Neuronal stem cell (in vitro differentiated cells): ENCODE results near the gene FBXO41.

ENCODE experiments used
- DNase-seq: peaks from one replicate; pipeline ENCODE4 v3.0.0-alpha.2; 2013; ENCODE audit warnings: low spot score
- H2AFZ ChIP-seq: one replicate; pipeline ENCODE4 v1.6.1; 2013; ENCODE audit warnings: mild to moderate bottlenecking, low read length, inconsistent platforms
- H2AK5ac ChIP-seq: 2 replicates; pipeline ENCODE4 v1.6.1; 2013; ENCODE audit warnings: low read depth, mild to moderate bottlenecking, inconsistent platforms, low read length, moderate library complexity, mixed read lengths
- H2BK120ac ChIP-seq: 2 replicates; pipeline ENCODE4 v1.6.1; 2013; ENCODE audit warnings: low read depth, mild to moderate bottlenecking, inconsistent platforms, low read length, moderate library complexity, mixed read lengths
- H2BK12ac ChIP-seq: one replicate; pipeline ENCODE4 v1.6.1; 2013; ENCODE audit warnings: low read length, inconsistent platforms
- H2BK15ac ChIP-seq: 2 replicates; pipeline ENCODE4 v1.6.1; 2013; ENCODE audit warnings: mild to moderate bottlenecking, low read length, inconsistent platforms, mixed read lengths
- H2BK5ac ChIP-seq: one replicate; pipeline ENCODE4 v1.6.1; 2013; ENCODE audit warnings: inconsistent platforms, mild to moderate bottlenecking, low read length, moderate library complexity
- H3K14ac ChIP-seq: one replicate; pipeline ENCODE4 v1.6.1; 2013; ENCODE audit warnings: low read length, inconsistent platforms
- H3K18ac ChIP-seq: 2 replicates; pipeline ENCODE4 v1.6.1; 2013; ENCODE audit warnings: low read length, inconsistent platforms
- H3K23ac ChIP-seq: 2 replicates; pipeline ENCODE4 v1.6.1; 2013; ENCODE audit warnings: low read depth, mild to moderate bottlenecking, mixed read lengths, low read length, inconsistent platforms; ENCODE audit not compliant: poor library complexity
- H3K27ac ChIP-seq: replicated peaks from 3 replicates; pipeline ENCODE4 v1.5.1; 2013; ENCODE audit warnings: low read length, inconsistent platforms
- H3K27me3 ChIP-seq, 3 experiments: 2 replicates each; pipeline ENCODE4 v1.6.1; 2013; ENCODE audit warnings: low read length in 3 of 3, mild to moderate bottlenecking in 2 of 3, inconsistent platforms in 1 of 3, low read depth in 1 of 3, mixed read lengths in 1 of 3, moderate library complexity in 1 of 3; ENCODE audit not compliant: control insufficient read depth in 3 of 3, insufficient read depth in 3 of 3
- H3K36me3 ChIP-seq, 2 donors: replicated peaks in 1 of 2; 2 replicates each; pipeline ENCODE4 v1.6.1; 2013; ENCODE audit warnings: low read length in 2 of 2; ENCODE audit not compliant: control insufficient read depth in 2 of 2, insufficient read depth in 2 of 2
- H3K4ac ChIP-seq: 2 replicates; pipeline ENCODE4 v1.6.1; 2013; ENCODE audit warnings: inconsistent platforms, mild to moderate bottlenecking, low read length, moderate library complexity
- H3K4me1 ChIP-seq, 2 donors: 1 replicate in 1 of 2; 2 replicates in 1 of 2; pipeline ENCODE4 v1.6.1; 2013; ENCODE audit warnings: low read length in 2 of 2, low read depth in 1 of 2; ENCODE audit not compliant: control insufficient read depth in 2 of 2, insufficient read depth in 1 of 2
- H3K4me2 ChIP-seq: one replicate; pipeline ENCODE4 v1.6.1; 2013; ENCODE audit warnings: mild to moderate bottlenecking, low read length, inconsistent platforms; ENCODE audit not compliant: insufficient read depth, poor library complexity, severe bottlenecking
- H3K4me3 ChIP-seq, 2 donors: 2 replicates each; pipeline ENCODE4 v1.5.1; 2013; ENCODE audit warnings: low read length in 2 of 2, mild to moderate bottlenecking in 2 of 2, inconsistent platforms in 1 of 2, moderate library complexity in 1 of 2
- H3K79me1 ChIP-seq: one replicate; pipeline ENCODE4 v1.6.1; 2013; ENCODE audit warnings: low read depth, mild to moderate bottlenecking, inconsistent platforms, low read length, moderate library complexity
- H3K9ac ChIP-seq: one replicate; pipeline ENCODE4 v1.6.1; 2013; ENCODE audit warnings: mild to moderate bottlenecking, low read depth, low read length, inconsistent platforms; ENCODE audit not compliant: poor library complexity
- H3K9me3 ChIP-seq, 2 donors: replicated peaks in 1 of 2; 2 replicates each; pipeline versions ENCODE3 to v1.6.1; 2013; ENCODE audit warnings: low read length in 2 of 2, mild to moderate bottlenecking in 2 of 2, inconsistent platforms in 1 of 2, low read depth in 1 of 2, mixed read lengths in 1 of 2, moderate library complexity in 1 of 2; ENCODE audit not compliant: control insufficient read depth in 2 of 2, insufficient read depth in 1 of 2
- H4K8ac ChIP-seq: one replicate; pipeline ENCODE4 v1.6.1; 2013; ENCODE audit warnings: low read depth, mild to moderate bottlenecking, inconsistent platforms, low read length, moderate library complexity
- H4K91ac ChIP-seq: one replicate; pipeline ENCODE4 v1.6.1; 2013; ENCODE audit warnings: low read length, low read depth, mild to moderate bottlenecking, inconsistent platforms; ENCODE audit not compliant: poor library complexity
- WGBS, 2 donors: extraction: QIAGEN DNeasy Blood & Tissue Kit; methylation state at CpG; one replicate each; pipeline ENCODE4 v1.1.7; 2013; ENCODE audit warnings: missing lambda C conversion rate in 2 of 2, mixed read lengths in 1 of 2; ENCODE audit not compliant: insufficient read length in 2 of 2, insufficient replicate concordance in 1 of 2; ENCODE audit errors: extremely low coverage in 2 of 2; 5-methylcytosine and 5-hydroxymethylcytosine counted together

Gene FBXO41

DNA sequence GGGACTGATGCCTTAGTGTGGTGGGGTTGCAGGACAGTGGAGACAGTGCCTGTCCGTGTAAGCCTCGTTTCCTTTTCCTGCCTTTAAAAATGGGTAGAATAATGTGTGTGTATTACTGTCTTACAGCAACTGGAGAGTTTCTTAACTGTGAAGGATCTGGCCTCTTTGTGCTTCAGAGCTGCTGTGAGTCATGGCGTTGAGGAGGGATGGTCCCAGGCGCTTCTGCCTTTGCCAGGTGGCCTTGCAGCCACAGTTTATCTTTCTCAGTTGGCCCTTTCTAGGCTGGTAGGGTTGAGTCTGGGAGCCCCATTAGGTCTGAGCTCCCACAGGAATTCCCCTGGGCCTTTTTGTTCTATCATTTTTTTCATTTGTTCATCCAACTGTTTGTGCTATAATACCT lies 60.5 kb downstream of the FBXO41 start:
- Histone ChIP-seq H3K4ac (no peak overlapping the region), H3K27ac (no peak overlapping the region), H2BK15ac (no peak overlapping the region), H3K4me3 (no peak overlapping the region), H3K9me3 (no peaks in the 10 kb centered on the region), H4K91ac (no peak overlapping the region), H2BK120ac (no peak overlapping the region), H2BK12ac (no peak overlapping the region), H3K4me2 (no peak overlapping the region), H3K4me1 (no peaks in the 10 kb centered on the region), H3K27me3 (no peaks in the 10 kb centered on the region), H2BK5ac (no peak overlapping the region), H4K8ac (no peak overlapping the region), H3K36me3 (peaks cover 34 to 84% of the 10 kb centered on the region in 2 donors), H3K9ac (no peak overlapping the region), H2AK5ac (no peak overlapping the region), H3K14ac (no peak overlapping the region), H3K18ac (no peak overlapping the region), H3K79me1 (no peaks in the 10 kb centered on the region), H3K23ac (no peak overlapping the region), H2AFZ (no peak overlapping the region)
- WGBS, 2 donors, result no CpG with 5 or more reads among the region's 4 CpGs
- DNase-seq, result no peak

DNA sequence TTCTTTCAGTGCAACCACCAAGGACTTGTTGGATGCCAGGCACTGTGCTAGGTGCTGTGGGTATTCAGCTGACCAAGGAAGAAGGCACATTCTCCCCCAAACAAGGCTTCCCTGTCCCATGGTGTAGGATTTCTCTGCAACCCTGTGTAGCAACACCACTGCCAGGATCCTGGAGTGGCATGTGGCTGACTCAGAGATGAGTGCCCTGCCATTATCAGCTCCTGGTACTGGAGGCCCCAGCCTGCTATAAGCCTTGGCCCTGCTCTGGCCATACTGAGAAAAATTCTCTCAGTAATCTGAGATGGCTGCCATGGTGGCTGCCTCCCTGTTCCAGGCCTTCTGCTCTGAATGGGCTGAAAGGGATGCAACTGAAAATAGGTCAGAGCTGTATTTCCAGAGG lies 66.0 kb downstream of the FBXO41 start:
- Histone ChIP-seq H3K9ac (no peak overlapping the region), H2BK12ac (no peak overlapping the region)

DNA sequence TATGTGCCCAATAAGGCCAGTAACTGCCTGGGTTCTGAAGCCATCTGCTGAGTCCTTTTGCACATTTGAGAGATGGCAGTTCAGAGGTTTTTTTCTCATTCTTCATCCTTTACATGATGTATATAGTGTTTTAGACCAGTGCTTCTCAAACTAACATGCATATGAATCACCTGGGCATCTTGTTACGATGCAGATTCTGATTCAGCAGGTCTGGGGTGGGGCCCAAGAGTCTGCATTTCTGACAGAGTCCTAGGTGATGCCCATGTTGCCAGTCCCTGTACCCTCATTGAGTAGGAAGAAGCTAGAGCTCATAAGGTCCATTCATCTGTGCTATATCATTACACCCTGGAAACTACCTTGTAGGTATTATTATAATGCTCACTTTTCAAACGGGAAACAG lies 66.5 kb downstream of the FBXO41 start:
- Histone ChIP-seq H3K4me3 (no peak overlapping the region), H2BK12ac (no peak overlapping the region), H3K27me3 (no peaks in the 10 kb centered on the region), H3K36me3 (peaks cover 12 to 42% of the 10 kb centered on the region in 2 donors), H3K18ac (no peak overlapping the region), H2BK15ac (no peak overlapping the region), H2BK120ac (no peak overlapping the region), H3K4me1 (peaks cover 0 to 6% of the 10 kb centered on the region in 2 donors), H3K27ac (no peak overlapping the region), H3K4me2 (no peak overlapping the region), H4K8ac (no peak overlapping the region), H3K14ac (no peak overlapping the region), H4K91ac (no peak overlapping the region), H3K4ac (no peak overlapping the region), H3K9ac (no peak overlapping the region), H2AFZ (no peak overlapping the region), H3K9me3 (no peaks in the 10 kb centered on the region), H3K23ac (no peak overlapping the region), H2AK5ac (no peak overlapping the region), H2BK5ac (no peak overlapping the region), H3K79me1 (peaks cover 3% of the 10 kb centered on the region)
- DNase-seq, result no peak
- WGBS, 2 donors, result no CpG with 5 or more reads among the region's 2 CpGs

More for the DNA sequence above, 66.0 kb downstream of the FBXO41 start:
- Histone ChIP-seq H3K23ac (peak overlapping the region; percentile 25), H2AFZ (no peak overlapping the region), H4K91ac (no peak overlapping the region), H3K36me3 (peaks cover 14 to 47% of the 10 kb centered on the region in 2 donors), H2BK120ac (no peak overlapping the region), H3K4me2 (no peak overlapping the region), H3K4me1 (peaks cover 0 to 6% of the 10 kb centered on the region in 2 donors), H3K18ac (no peak overlapping the region), H3K27ac (no peak overlapping the region), H2BK15ac (no peak overlapping the region), H3K9me3 (no peaks in the 10 kb centered on the region), H3K14ac (no peak overlapping the region), H3K27me3 (no peaks in the 10 kb centered on the region), H2BK5ac (no peak overlapping the region), H3K79me1 (peaks cover 3% of the 10 kb centered on the region), H3K4me3 (no peak overlapping the region), H3K4ac (no peak overlapping the region), H4K8ac (no peak overlapping the region), H2AK5ac (no peak overlapping the region)
- DNase-seq, result no peak

DNA sequence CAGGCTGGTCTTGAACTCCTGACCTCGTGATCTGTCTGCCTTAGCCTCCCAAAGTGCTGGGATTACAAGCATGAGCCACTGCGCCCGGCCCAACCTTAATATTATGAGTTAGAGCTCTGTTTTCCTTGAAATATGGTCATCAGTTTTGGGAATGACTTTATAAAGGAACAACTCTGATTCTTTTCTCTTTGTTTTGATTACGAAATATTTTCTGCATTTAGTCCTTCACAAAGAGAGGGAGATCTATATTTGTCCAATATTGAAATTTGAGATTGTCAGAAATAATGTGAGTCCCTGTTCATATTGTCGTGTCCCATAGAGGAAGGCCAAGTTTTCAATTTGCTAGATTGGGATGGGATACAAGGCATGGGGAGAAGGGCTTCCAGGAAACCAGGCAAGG lies 67.1 kb downstream of the FBXO41 start:
- Histone ChIP-seq H3K27me3 (no peaks in the 10 kb centered on the region), H3K14ac (no peak overlapping the region), H3K18ac (no peak overlapping the region), H2BK15ac (no peak overlapping the region), H3K9ac (no peak overlapping the region), H3K4me1 (peaks cover 0 to 7% of the 10 kb centered on the region in 2 donors), H3K23ac (no peak overlapping the region), H3K4ac (no peak overlapping the region), H3K4me3 (no peak overlapping the region), H3K4me2 (no peak overlapping the region), H3K36me3 (peaks cover 10 to 35% of the 10 kb centered on the region in 2 donors), H4K8ac (no peak overlapping the region), H3K9me3 (no peaks in the 10 kb centered on the region), H3K79me1 (peaks cover 3% of the 10 kb centered on the region), H2AK5ac (no peak overlapping the region), H2BK12ac (no peak overlapping the region), H3K27ac (no peak overlapping the region), H2BK5ac (no peak overlapping the region), H2AFZ (no peak overlapping the region), H4K91ac (no peak overlapping the region), H2BK120ac (no peak overlapping the region)
- WGBS, 2 donors, result no CpG with 5 or more reads among the region's 5 CpGs
- DNase-seq, result no peak
